Brain microvascular endothelial cell (primary cell): ENCODE measurements around the gene MGAT5B.
"Not testable (repeated sequence)": the region's sequence is repeated elsewhere in the genome, so short reads cannot be mapped to it uniquely, and the experiment has no call there.

Source experiments
- DNase-seq: peaks from one replicate; pipeline ENCODE4 v3.0.0-alpha.2; 2020
- H3K27ac ChIP-seq: fragments of 250-450 bp; sonication (Bioruptor Pico); 2 replicates; pipeline ENCODE4 v1.5.1; 2020; ENCODE audit warnings: mild to moderate bottlenecking, moderate library complexity
- H3K27me3 ChIP-seq: fragments of 250-450 bp; sonication (Bioruptor Pico); replicated peaks from 2 replicates; pipeline ENCODE4 v1.5.1; 2020; ENCODE audit warnings: mild to moderate bottlenecking
- H3K36me3 ChIP-seq: fragments of 250-450 bp; sonication (Bioruptor Pico); replicated peaks from 2 replicates; pipeline ENCODE4 v1.5.1; 2020; ENCODE audit warnings: mild to moderate bottlenecking
- H3K4me3 ChIP-seq: 2 replicates; pipeline ENCODE4 v1.5.1; 2011; ENCODE audit warnings: low read depth, mild to moderate bottlenecking, control low read depth, low read length, moderate library complexity
- CTCF ChIP-seq: IDR thresholded peaks from 2 replicates; pipeline ENCODE4 v1.5.1; 2011; ENCODE audit warnings: low read depth, mild to moderate bottlenecking, moderate library complexity, low read length, control low read depth, inconsistent platforms; ENCODE audit errors: missing control alignments
- in situ Hi-C: cut with HindIII; loops from 2 replicates; pipeline ENCODE4 v1.10.0; 2017; ENCODE audit warnings: low sequenced_read_pairs, low pct_ligation_motif_present

Gene MGAT5B

GRCh38 chr17:76844485-76844829 is 23.7 kb upstream of the MGAT5B start:
- DNase-seq: no peak
- in situ Hi-C loops: no loop called here
- H3K27me3 ChIP-seq: peaks cover 14% of the 10 kb centered on the region
- no peak for TF ChIP-seq CTCF
- no peaks in the 10 kb centered on the region for H3K36me3 ChIP-seq
- H3K27ac ChIP-seq: no peak overlapping the region
- H3K4me3 ChIP-seq: no peak overlapping the region

- Histone ChIP-seq H3K27ac (no peak overlapping the region), H3K27me3 (peaks cover 14% of the 10 kb centered on the region), H3K4me3 (no peak overlapping the region), H3K36me3 (no peaks in the 10 kb centered on the region)
- in situ Hi-C loops: no loop called here
- no peak for TF ChIP-seq CTCF
- no peak for DNase-seq
Measured at GRCh38 chr17:76844846-76845245, 23.4 kb upstream of the MGAT5B start.

GRCh38 chr17:76845541-76846017 is 22.6 kb upstream of the MGAT5B start:
- H3K27ac ChIP-seq: no peak overlapping the region
- H3K36me3 ChIP-seq: no peaks in the 10 kb centered on the region
- TF ChIP-seq CTCF: no peak
- no peak overlapping the region for H3K4me3 ChIP-seq
- H3K27me3 ChIP-seq: peaks cover 10% of the 10 kb centered on the region
- in situ Hi-C loops: no loop called here
- peak; percentile 17 for DNase-seq

GRCh38 chr17:76847031-76847430 is 21.2 kb upstream of the MGAT5B start:
- no peak overlapping the region for H3K4me3 ChIP-seq
- no peaks in the 10 kb centered on the region for H3K36me3 ChIP-seq
- no peak for DNase-seq
- in situ Hi-C loops: no loop called here
- H3K27me3 ChIP-seq: peaks cover 2% of the 10 kb centered on the region
- no peak overlapping the region for H3K27ac ChIP-seq
- TF ChIP-seq CTCF: no peak

- no peaks in the 10 kb centered on the region for H3K27me3 ChIP-seq
- no peak overlapping the region for H3K4me3 ChIP-seq
- no peaks in the 10 kb centered on the region for H3K36me3 ChIP-seq
- no peak overlapping the region for H3K27ac ChIP-seq
- in situ Hi-C loops: no loop called here
- no peak for TF ChIP-seq CTCF
- no peak for DNase-seq
Measured at GRCh38 chr17:76848670-76849069, 19.5 kb upstream of the MGAT5B start.

GRCh38 chr17:76849160-76849559 is 19.0 kb upstream of the MGAT5B start:
- DNase-seq, H3K27me3 ChIP-seq, H3K27ac ChIP-seq, H3K4me3 ChIP-seq, in situ Hi-C loops, H3K36me3 ChIP-seq: not testable (repeated sequence)

- in situ Hi-C loops: no loop called here
- Histone ChIP-seq H3K27ac (no peak overlapping the region), H3K36me3 (no peaks in the 10 kb centered on the region), H3K27me3 (no peaks in the 10 kb centered on the region), H3K4me3 (no peak overlapping the region)
- TF ChIP-seq CTCF: no peak
- DNase-seq: no peak
Measured at GRCh38 chr17:76852843-76853242, 15.4 kb upstream of the MGAT5B start.
